SU-DHL-6 (cell line): ENCODE results near the gene ALDH3A2.

ENCODE experiments used
- H2AFZ ChIP-seq: fragments of 200-600 bp; sonication (generic); 2 replicates; pipeline ENCODE4 v1.6.1; 2014; ENCODE audit warnings: low read depth, mild to moderate bottlenecking, moderate library complexity, mixed read lengths, antibody characterized with exemption, low read length; ENCODE audit not compliant: severe bottlenecking
- H3F3A ChIP-seq: fragments of 200-600 bp; shearing (Covaris generic); 2 replicates; pipeline ENCODE4 v1.6.0; 2016; ENCODE audit warnings: antibody characterized with exemption, mild to moderate bottlenecking; ENCODE audit not compliant: insufficient read depth
- H3K27ac ChIP-seq: fragments of 200-600 bp; sonication (generic); 2 replicates; pipeline ENCODE4 v1.5.1; 2016; ENCODE audit warnings: low read depth, mild to moderate bottlenecking, low read length, moderate library complexity, mixed read lengths
- H3K27me3 ChIP-seq: fragments of 200-600 bp; sonication (generic), shearing (Covaris generic); 2 replicates; pipeline ENCODE4 v1.6.0; 2014; ENCODE audit warnings: mild to moderate bottlenecking, low read length
- H3K36me3 ChIP-seq: fragments of 200-600 bp; sonication (generic); 2 replicates; pipeline ENCODE4 v1.6.1; 2014; ENCODE audit warnings: mild to moderate bottlenecking, low read length, mixed read lengths
- H3K4me2 ChIP-seq: fragments of 300-600, 200-600 bp; shearing (Covaris generic), sonication (generic); 2 replicates; pipeline ENCODE4 v1.6.0; 2014; ENCODE audit warnings: low read length, low read depth, mild to moderate bottlenecking; ENCODE audit not compliant: poor library complexity, severe bottlenecking
- H3K4me3 ChIP-seq: fragments of 200-600 bp; sonication (generic); 2 replicates; pipeline ENCODE4 v1.5.1; 2014; ENCODE audit warnings: antibody characterized with exemption, low read length, mild to moderate bottlenecking, mixed read lengths; ENCODE audit not compliant: insufficient read depth, poor library complexity, severe bottlenecking
- H3K79me2 ChIP-seq: fragments of 200-600 bp; sonication (generic); 2 replicates; pipeline ENCODE4 v1.6.1; 2014; ENCODE audit warnings: mild to moderate bottlenecking, low read length, moderate library complexity; ENCODE audit not compliant: insufficient read depth
- H3K9ac ChIP-seq: fragments of 200-600 bp; sonication (generic); 2 replicates; pipeline ENCODE4 v1.7.0; 2014; ENCODE audit warnings: mild to moderate bottlenecking, low read length
- H3K9me2 ChIP-seq: fragments of 200-600 bp; sonication (generic); replicated peaks from 2 replicates; pipeline ENCODE4 v1.6.1; 2014; ENCODE audit warnings: low read length; ENCODE audit not compliant: insufficient read depth
- H3K9me3 ChIP-seq: fragments of 200-600 bp; sonication (generic); 2 replicates; pipeline ENCODE4 v1.6.1; 2014; ENCODE audit warnings: low read length, mixed read lengths; ENCODE audit not compliant: insufficient read depth
- H4K20me1 ChIP-seq: fragments of 200-600 bp; sonication (generic); 2 replicates; pipeline ENCODE4 v1.6.1; 2014; ENCODE audit warnings: low read depth, mild to moderate bottlenecking, antibody characterized with exemption, low read length, moderate library complexity, mixed read lengths
- EZH2phosphoT487 ChIP-seq: fragments of 200-600 bp; sonication (generic), shearing (Covaris generic); conservative IDR thresholded peaks from 2 replicates; pipeline ENCODE4 v1.6.1; 2018; ENCODE audit warnings: mild to moderate bottlenecking, antibody characterized with exemption, low read length, moderate library complexity, mixed read lengths
- TF ChIP-seq, protein P1 (sequence below): fragments of 200-600 bp; sonication (generic); IDR thresholded peaks from one replicate; pipeline ENCODE4 v1.5.1; 2017; ENCODE audit warnings: antibody characterized with exemption, mild to moderate bottlenecking, low read length, moderate library complexity; ENCODE audit not compliant: insufficient read depth, poor library complexity, severe bottlenecking

Gene ALDH3A2

DNA sequence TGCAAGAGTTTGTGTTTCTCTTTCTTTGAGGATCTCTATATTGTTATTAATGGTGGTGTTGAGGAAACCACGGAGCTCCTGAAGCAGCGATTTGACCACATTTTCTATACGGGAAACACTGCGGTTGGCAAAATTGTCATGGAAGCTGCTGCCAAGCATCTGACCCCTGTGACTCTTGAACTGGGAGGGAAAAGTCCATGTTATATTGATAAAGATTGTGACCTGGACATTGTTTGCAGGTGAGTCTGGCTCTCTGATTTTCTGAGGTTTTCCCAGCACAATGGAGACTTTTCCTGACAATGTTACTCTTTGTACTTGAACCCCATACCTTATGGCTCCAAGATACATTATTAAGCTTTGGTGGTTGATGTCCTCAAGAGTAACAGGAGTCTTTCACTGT is 7.8 kb downstream of the ALDH3A2 start:
- TF ChIP-seq EZH2phosphoT487, result no peak
- TF ChIP-seq, protein P1, sequence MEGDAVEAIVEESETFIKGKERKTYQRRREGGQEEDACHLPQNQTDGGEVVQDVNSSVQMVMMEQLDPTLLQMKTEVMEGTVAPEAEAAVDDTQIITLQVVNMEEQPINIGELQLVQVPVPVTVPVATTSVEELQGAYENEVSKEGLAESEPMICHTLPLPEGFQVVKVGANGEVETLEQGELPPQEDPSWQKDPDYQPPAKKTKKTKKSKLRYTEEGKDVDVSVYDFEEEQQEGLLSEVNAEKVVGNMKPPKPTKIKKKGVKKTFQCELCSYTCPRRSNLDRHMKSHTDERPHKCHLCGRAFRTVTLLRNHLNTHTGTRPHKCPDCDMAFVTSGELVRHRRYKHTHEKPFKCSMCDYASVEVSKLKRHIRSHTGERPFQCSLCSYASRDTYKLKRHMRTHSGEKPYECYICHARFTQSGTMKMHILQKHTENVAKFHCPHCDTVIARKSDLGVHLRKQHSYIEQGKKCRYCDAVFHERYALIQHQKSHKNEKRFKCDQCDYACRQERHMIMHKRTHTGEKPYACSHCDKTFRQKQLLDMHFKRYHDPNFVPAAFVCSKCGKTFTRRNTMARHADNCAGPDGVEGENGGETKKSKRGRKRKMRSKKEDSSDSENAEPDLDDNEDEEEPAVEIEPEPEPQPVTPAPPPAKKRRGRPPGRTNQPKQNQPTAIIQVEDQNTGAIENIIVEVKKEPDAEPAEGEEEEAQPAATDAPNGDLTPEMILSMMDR, result no peak
- H3K27ac ChIP-seq, result no peak overlapping the region

DNA sequence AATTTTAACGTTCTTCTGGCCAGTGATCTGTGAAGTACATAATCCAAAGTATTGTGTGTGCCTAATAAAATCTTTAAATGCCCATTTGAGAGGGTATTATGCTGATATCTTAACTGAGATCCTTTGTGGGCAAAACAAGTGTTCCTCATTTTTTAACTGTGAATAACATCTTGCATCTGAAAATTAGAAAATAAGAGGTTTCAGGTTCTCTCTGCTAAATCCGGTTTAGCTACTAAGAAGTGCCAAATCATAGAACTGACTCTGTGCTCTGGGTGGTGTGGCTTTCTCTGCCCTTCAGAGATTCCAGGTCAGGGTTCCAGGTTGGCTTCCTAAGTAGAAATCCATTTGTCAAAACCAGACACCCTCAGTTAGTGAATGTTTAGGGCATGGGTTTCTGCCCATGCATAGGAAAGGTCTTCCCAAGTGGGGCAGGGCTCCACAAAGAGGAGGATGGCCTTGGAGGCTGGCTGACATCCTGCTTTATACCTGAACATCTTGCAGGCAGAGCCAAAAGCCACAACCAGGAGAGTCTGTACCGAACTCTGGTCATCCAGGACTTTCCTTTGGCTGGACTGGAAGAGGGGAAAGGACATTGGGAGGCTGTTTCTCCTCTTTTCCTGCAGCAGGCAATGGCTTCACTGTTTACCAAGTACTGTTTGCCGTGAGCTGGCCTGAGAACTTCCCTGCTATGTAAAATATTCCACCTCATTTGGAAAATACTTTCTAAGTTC is 8.5 kb downstream of the ALDH3A2 start:
- Histone ChIP-seq H3K36me3 (no peaks in the 10 kb centered on the region), H3K27me3 (no peaks in the 10 kb centered on the region), H3K4me2 (no peak overlapping the region), H3K27ac (no peak overlapping the region), H2AFZ (no peak overlapping the region), H3K9me3 (no peaks in the 10 kb centered on the region), H3F3A (no peaks in the 10 kb centered on the region), H4K20me1 (no peaks in the 10 kb centered on the region), H3K9ac (no peak overlapping the region), H3K9me2 (no peaks in the 10 kb centered on the region), H3K4me3 (no peak overlapping the region), H3K79me2 (no peaks in the 10 kb centered on the region)
- TF ChIP-seq, protein P1, result no peak
- no peak for TF ChIP-seq EZH2phosphoT487

More for the DNA sequence above, 7.8 kb downstream of the ALDH3A2 start:
- Histone ChIP-seq H3K36me3 (no peaks in the 10 kb centered on the region), H2AFZ (no peak overlapping the region), H3F3A (no peaks in the 10 kb centered on the region), H3K27me3 (no peaks in the 10 kb centered on the region), H3K9me2 (no peaks in the 10 kb centered on the region), H3K4me2 (no peak overlapping the region), H3K4me3 (no peak overlapping the region), H4K20me1 (no peaks in the 10 kb centered on the region), H3K9me3 (no peaks in the 10 kb centered on the region), H3K9ac (no peak overlapping the region), H3K79me2 (no peaks in the 10 kb centered on the region)

DNA sequence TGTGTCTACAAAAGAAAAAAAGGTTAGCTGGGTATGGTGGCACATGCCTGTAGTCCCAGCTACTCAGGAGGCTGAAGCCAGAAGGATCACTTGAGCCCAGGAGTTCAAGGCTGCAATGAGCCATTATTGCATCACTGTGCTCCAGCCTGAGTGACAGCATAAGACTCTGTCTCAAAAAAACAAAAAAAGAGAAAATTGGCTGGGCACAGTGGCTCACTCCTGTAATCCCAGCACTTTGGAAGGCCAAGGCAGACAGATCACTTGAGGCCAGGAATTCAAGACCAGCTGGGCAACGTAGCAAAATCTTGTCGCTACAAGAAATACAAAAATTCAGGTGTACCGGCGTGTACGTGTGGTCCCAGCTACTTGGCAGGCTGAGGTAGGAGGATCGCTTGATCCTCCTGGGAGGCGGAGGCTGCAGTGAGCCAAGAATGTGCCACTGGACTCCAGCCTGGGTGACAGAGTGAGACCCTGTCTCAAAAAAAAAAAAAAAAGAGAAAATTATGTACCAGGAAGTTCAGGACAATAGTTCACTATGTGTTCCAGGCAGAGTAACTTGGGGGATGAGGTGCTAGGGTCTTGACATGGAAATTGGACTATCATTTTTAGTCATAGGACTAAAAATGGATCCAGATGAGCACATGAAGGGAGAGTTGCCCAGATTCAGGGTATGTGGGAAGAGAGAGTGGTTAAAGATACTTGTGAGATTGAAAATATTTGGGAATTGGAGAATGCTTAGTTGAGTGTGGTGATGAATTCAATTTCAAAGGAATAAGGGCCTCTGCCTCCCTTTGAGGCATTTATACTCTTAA is 11.0 kb downstream of the ALDH3A2 start:
- no peaks in the 10 kb centered on the region for H3K9me3 ChIP-seq
- H3K9ac ChIP-seq, result no peak overlapping the region
- H2AFZ ChIP-seq, result no peak overlapping the region
- no peaks in the 10 kb centered on the region for H3F3A ChIP-seq
- H3K79me2 ChIP-seq, result no peaks in the 10 kb centered on the region
- TF ChIP-seq EZH2phosphoT487, result no peak
- TF ChIP-seq, protein P1, result no peak
- no peaks in the 10 kb centered on the region for H3K27me3 ChIP-seq
- H3K36me3 ChIP-seq, result no peaks in the 10 kb centered on the region
- H3K4me3 ChIP-seq, result no peak overlapping the region
- no peaks in the 10 kb centered on the region for H3K9me2 ChIP-seq
- no peak overlapping the region for H3K27ac ChIP-seq
- no peaks in the 10 kb centered on the region for H4K20me1 ChIP-seq
- H3K4me2 ChIP-seq, result no peak overlapping the region
